ENCODE data around the gene RIPOR3. TPM values are rescaled to one million over a fixed set of nuclear protein-coding genes. Genes with fewer than 3 reads are reported as not detected.
"Not testable (repeated sequence)": the region's sequence is repeated elsewhere in the genome, so short reads cannot be mapped to it uniquely, and the experiment has no call there.

Gene RIPOR3
- total RNA-seq, 1 donor from 2014 or later: not detected

DNA sequence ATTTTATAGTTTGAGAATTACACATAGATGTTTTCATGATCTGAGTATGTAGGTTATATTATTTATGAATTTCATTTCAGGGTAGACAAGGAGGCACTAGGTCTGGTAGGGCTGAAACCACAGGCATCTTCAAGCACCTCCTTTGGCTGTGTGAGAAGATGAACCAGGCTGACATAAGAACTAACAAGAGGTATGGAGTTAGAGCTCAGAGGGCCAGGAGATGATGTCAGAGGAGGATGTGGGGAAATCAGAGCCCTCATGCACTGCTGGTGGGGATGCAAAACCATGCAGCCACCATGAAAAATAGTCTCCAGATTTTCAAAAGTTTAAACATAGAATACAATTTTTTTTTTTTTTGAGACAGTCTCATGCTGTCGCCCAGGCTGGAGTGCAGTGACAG, 13.6 kb upstream of the RIPOR3 start:
- no peak for DNase-seq (ENCODE audit: low read depth in 2 of 2)

DNA sequence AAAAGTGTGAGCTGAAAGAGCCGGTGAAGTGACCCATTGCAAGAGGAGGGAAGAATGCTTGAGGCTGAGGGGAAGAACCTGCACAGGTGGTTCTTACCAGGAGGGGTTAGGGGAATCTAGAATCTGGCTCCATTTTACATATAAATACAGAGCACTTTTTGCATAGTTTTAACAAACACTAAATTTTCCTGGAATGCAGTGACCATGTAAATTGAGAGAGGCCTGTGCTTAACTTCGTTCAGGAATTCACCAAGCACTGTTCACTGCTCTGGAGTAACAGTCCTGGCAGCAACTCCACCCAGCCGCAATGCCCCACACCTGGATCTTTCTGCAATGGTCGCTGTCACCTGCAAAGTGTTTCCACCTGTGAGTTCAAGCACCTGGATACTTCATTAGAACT, 13.2 kb upstream of the RIPOR3 start:
- no peak for DNase-seq (ENCODE audit: low read depth in 2 of 2)

DNA sequence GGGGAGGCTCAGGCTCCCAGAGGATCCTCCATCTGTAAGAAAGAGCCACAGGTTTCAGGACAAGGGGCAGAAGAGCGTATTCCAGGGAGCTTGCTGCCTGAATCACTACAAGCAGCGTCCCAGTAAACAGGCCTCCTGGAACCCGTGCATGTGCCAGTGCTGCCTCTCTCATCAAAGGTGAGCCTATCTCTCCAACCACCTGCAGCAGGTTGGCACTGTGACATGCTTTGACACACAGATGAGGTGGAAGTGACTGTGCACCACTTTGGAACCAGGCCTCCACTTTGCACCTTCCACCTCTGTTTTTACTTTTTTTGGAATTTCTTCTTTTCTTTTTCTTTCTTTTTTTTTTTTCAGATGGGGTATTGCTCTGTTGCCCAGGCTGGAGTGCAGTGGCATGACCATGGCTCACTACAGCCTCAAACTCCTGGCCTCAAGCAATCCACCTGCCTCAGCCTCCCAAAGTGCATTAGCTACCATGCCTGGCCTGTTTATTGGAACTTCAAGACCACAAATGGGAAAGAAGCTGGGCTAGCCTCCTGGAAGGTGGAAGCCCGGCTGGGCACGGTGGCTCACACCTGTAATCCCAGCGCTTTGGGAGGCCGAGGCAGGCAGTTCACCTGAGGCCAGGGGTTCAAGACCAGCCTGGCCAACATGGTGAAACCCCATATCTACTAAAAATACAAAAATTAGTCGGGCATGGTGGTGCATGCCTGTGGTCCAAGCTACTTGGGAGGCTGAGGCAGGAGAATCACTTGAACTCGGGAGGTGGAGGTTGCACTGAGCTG, 12.5 kb upstream of the RIPOR3 start:
- DNase-seq (ENCODE audit: low read depth in 2 of 2): not testable (repeated sequence)

DNA sequence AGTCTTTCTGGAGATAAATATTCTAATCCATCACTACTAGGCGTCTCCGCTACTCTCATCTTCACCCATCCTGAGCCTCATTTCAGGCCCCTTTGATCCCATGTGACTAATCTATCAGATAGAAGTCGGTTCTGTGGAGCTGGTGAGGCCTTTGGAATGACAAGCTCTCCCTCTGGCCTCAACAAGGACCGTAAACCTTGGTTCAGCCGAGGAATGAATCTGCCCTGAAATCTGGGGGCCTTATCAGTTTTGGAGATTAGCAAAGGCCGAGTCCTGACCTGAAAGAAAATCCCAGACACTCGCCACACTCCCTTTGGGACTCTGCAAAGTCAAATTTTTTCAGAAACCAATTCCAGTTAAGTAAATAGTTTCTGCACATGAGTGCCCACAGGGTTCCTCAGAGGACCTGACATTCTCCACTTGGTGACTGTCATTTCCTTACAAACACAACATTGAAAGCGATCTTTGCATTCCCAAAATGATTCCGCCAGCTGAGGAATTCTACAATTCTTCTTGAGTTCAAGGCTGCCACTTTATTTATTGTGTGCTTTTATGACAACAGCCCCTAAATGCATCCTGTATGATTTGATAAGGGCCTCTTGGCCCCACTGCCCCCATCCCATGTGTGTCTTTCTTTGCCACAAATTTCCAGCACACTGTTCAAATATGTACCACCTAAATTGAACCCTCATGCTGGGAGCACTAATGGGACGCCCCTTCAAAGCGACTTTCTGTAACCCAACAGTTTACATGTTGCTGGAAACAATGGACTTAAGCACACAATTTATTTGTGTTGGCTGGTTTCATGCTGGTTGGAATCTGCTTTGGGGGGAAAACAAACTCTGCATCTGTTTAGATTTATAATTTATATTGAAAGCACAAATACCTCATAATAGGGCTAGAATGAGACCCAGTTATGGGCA, 10.0 kb upstream of the RIPOR3 start:
- DNase-seq (ENCODE audit: low read depth in 2 of 2): no peak

DNA sequence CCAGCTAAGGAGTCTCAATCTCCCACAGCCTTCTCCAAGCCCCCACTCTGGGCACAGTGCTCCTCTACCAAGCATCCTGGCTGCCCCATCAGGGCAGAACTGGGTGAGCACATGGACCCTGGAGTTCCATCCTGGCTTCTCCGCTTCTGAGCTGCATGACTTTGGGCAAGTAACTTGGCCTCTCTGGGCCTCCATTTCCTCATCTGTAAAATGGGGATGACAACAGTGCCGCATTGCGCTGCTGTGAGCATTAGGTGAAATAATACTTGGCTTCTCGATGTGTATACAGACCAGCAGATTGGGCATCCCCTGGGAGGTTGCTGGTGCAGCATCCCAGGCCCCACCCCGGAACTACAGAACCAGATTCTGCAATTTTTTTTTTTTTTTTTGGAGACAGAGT, 8.3 kb upstream of the RIPOR3 start:
- no peak for DNase-seq (ENCODE audit: low read depth in 2 of 2)

DNA sequence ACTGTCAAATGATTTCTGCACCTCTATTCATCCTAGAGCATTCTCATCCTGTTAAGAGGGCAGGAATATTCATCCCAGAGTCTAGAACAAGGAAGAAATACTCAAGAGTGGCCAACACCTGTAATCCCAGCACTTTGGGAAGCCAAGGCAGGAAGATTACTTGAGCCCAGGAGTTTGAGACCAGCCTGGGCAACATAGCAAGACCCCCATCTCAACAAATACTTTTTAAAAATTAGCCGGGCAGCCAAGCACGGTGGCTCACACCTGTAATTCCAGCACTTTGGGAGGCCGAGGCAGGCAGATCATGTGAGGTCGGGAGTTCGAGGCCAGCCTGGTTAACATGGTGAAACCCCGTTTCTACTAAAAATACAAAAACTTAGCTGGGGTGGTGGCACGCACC, 6.9 kb upstream of the RIPOR3 start:
- not testable (repeated sequence) for DNase-seq (ENCODE audit: low read depth in 2 of 2)

DNA sequence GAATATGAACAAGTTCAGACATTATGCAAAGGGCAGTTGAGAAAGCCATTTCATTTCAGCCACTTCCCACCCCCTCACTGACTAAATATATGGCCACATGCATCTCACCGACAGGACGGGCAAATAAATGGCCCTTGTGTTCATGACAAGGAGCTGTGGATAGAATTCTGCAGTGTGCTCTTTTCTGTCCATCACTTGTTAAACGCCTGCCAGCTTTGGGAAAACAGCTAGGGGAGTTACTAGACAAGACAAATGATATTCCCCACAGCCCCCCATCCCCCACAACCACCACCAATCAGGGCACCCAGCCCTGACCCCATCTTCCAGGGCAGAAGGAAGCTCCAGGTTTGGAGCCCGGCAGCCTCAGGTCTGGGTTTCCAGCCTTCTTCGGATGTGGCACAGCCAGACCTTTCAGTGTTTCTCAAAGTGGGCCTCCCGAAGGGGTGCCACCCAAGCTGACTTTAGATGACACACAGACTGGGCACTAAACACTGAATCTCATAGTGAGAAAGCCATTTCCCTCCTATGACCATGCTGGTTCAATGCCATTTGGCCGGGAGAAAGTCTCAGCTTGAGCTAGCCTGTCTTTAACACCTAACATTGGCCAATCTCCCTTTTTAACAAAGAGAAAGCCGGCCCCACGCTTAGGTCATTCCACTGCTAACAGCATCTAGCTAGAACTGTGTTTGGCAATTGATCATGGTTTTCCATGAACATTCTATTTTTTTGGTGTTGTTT, 4.0 kb upstream of the RIPOR3 start:
- no peak for DNase-seq (ENCODE audit: low read depth in 2 of 2)

DNA sequence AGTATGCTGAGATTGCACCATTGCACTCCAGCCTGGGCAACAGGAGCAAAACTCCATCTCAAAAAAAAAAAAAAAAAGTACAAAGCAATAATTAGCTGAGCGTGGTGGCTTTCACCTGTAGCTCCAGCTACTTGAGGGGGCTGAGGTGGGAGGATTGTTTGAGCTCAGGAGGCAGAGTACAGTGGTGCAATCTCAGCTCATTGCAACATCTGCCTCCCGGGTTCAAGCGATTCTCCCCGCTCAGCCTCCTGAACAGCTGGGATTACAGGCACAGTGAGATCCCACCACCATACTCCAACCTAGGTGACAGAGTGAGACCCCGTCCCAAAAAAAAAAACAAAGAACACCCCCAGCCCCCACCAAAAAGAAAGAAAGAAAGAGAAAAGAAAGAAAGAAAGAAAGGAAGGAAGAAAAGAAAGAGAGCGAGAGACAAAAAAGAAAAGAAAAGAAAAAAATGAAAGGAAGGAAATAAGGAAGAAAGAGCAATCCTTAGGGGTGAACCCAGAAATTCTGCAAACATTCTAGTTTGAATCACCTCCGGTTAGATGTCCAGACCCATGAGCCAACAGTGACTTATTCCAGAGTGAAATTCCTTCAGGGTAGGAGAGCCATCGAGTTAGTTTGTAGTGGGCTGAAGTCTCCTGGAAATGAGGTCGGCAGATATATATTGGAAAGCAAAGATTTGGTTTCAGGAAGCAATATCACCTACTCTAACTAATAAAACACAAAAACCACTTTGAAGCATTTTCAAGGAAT, 3.2 kb upstream of the RIPOR3 start:
- no peak for DNase-seq (ENCODE audit: low read depth in 2 of 2)

DNA sequence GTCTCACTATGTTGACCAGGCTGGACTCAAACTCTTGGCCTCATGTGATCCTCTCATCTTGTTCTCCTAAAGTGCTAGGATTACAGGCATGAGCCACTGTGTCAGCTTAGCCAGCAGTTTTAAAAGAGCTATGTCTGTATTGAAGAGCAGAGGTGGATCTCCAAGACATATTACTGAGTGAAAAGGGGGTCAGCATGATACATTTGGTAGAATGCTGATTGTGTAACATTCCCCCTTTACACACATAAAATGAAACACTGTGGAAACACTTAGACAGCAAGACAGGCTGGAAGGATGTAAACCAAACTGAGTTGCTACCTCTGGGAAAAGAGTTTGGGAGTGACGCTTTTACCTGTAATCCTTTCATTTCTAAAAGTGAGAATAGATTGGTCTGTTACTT, 1.7 kb upstream of the RIPOR3 start:
- DNase-seq (ENCODE audit: low read depth in 2 of 2): no peak

DNA sequence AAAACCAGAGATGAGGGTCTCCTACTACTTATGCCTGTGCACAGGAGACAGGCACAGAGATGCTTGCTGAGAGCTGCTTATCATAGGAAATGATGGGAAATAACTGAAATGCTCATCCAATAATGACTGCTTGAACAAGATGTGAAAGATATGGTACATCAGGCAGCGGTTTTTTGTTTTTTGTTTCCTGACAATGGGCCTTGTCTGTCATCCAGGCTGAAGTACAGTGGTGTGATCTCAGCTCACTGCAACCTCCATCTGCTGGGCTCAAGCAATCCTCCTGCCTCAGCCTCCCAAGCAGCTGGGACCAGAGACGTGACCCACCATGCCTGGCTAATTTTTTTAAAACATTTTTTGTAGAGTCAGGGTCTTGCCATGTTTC, 1.2 kb upstream of the RIPOR3 start:
- no peak for DNase-seq (ENCODE audit: low read depth in 2 of 2)

DNA sequence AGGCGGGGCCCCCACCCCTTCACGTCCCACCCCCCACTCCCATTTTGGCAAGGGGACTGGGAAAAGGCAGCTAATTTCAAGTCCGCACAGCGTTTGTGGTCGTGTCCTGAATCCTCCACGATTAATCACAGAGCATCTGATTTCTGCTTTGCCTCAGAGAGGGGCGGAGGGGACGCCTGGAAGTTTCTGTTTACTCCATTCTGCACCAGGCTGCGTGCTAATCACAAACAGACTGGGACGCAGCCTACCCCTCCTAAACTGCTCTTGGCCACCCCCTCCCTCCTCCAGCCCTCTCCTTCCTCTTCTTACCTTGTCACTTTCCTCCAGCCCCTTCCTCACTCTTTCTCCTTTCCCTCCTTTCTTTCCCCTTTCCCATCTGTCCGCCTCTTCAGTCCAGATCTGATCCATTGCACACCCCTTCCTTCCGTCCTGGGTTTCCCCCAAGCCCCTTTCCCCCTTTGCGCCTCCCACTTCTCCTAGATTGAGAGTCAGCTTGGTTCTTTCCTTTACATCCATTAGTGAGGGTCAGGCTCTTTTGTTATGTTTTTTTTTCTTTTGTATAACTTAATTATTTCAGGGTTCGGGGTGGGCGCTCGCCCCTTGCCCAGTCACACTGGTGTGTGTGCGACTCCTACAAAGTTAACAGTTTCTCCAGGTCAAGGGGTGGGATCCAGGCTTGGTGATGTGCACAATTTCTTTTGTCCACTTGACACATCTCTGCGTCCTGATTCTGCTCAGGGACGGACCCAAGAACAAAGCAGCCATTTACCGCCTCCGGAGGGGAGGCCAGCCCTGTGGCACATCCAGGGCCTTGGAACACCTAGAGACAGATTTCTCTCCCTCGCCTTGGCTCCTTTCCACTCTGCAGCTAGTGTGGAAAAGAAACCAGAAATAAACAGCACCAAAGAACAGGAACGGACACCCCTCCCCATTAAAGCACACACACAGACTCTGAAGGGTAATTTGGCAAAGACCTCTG, 520 bp upstream of the RIPOR3 start:
- no peak for DNase-seq (ENCODE audit: low read depth in 2 of 2)

DNA sequence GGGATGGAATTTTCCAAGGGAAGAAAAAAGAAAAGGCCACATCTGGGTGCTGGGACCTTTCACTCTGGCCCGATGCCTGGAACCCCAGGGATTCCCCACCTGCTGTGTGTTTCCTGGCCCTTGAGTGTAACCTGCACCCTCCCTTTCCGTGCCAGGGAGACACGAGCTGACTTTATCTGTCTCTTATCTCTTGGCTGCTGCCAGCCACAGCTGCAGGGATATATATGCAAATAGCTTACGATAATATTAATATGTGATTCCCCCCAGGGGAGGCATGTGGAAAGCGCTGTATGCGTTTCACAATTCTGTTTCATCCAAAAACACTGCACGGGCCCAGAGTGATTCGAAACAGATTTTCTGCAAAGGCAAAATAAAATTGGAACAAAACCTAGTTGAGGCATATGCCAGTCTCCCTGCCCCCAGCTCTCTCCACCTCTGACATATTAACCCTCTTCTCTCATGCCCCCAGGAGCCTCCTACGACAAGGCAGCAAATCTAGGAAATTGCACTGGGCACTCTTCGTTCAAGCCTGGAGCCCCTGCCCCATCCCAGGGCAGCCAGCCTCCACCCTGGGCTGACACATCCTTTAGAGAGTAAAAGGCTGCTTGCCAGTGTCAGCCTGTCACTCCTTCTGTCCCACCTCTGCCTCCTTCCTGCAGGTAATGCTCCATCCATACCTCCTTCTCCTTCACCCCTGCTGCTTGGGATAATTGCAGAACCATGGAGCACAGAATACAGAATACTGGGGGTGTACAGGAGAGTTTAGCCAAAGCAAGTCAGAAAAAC, 1.3 kb downstream of the RIPOR3 start:
- DNase-seq (ENCODE audit: low read depth in 2 of 2): peak in 1 of 2 donors; percentile 5

DNA sequence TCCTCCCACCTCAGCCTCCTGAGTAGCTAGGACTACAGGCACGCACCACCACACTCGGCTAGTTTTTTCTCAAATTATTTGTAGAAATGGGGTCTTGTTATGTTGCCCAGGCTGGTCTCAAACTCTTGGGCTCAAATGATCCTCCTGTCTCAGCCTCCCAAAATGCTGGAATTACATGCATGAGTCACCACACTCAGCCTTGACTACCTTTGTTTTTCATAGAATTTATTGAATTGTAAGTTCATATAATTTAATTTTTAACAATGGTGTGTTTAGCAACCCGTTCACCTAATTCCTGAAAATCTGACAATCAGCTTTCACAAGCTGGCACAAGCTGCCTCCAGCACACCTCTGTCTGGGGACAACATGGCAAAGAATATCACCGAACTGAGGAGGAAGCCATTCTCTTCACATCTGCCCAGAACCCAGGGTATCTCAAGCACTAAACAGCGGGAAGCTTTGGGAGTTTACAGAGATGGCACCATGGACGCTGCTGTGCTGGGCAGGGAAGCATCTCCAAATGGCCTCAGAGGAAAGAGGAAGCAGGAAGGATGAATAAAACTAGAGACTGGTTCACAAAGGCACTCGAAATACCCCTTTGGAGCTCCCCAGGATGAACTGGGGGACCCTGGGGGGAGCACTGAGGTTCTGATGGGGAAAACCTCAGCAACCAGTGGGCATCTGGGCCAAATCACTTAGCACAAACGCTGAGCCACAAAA, 2.9 kb downstream of the RIPOR3 start:
- no peak for DNase-seq (ENCODE audit: low read depth in 2 of 2)

DNA sequence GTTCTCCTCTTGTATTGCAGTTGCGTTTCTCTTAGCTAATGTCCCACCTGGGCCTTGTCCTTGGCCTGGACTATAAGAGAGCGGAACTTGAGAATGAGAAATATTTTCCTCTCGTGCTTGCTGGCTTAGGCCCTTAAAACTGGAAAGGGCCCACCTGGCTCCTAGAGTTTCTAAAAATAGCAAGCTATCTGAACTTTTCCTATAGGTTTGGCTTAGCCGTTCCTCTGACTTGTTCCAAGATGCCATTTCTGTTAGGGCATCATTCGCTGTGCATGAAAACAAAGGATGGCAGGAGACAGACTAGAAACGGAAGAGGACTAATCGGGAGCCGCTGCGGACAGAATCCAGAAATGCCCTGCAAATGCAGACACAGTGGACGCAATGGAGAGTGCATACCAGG, 4.5 kb downstream of the RIPOR3 start:
- DNase-seq (ENCODE audit: low read depth in 2 of 2): no peak

DNA sequence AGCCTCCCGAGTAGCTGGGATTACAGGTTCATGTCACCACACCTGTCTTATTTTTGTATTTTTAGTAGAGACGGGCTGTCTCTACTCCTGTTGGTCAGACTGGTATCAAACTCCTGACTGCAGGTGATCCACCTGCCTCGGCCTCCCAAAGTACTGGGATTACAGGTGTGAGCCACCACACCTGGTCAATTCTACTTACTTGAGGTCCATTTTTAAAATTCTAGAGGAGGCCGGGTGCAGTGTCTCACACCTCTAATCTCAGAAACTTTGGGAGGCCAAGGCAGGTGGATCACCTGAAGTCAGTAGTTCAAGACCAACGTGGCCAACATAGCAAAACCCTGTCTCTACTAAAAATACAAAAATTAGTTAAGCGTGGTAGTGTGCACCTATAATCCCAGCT, 7.8 kb downstream of the RIPOR3 start:
- DNase-seq (ENCODE audit: low read depth in 2 of 2): no peak

DNA sequence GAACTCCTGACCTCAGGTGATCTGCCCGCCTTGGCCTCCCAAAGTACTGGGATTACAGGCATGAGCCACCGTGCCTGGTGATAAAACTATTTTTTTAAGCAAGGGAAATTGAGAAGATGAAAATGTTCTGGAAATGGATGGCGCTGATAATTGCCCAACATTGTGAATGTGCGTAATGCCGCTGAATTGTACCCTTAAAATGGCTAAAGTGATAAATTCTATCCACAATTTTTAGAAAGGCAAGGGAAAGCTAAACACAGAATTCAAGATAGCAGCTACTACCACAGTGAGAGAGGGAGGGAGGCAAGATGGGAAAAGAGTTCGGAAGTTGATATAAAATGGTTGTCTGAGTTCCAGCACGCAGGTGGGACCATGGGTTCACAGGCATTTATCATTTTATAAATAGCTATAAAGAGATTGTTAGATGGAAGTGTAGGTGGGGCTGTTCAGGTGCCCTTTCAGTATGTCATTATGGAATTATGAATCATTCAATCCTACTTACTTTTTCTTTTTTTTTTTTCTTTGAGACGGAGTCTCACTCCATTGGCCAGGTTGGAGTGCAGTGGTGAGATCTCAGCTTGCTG, 8.3 kb downstream of the RIPOR3 start:
- no peak for DNase-seq (ENCODE audit: low read depth in 2 of 2)

DNA sequence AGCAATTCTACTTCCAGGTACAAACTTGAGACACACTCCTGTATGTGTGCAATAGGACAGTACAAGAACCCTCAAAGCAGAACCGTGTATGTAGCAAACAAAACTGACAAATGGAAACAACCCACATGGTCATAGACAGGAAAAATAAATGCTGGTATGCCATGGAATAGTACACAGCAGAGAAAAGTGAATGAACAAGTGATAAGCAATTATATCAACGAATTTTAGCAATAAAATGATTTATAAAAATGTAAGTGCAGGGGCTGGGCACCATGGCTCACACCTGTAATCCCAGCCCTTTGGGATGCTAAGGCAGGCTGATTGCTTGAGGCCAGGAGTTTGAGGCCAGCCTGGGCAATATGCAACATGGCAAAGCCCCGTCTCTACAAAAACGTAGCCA, 9.3 kb downstream of the RIPOR3 start:
- DNase-seq (ENCODE audit: low read depth in 2 of 2): no peak

DNA sequence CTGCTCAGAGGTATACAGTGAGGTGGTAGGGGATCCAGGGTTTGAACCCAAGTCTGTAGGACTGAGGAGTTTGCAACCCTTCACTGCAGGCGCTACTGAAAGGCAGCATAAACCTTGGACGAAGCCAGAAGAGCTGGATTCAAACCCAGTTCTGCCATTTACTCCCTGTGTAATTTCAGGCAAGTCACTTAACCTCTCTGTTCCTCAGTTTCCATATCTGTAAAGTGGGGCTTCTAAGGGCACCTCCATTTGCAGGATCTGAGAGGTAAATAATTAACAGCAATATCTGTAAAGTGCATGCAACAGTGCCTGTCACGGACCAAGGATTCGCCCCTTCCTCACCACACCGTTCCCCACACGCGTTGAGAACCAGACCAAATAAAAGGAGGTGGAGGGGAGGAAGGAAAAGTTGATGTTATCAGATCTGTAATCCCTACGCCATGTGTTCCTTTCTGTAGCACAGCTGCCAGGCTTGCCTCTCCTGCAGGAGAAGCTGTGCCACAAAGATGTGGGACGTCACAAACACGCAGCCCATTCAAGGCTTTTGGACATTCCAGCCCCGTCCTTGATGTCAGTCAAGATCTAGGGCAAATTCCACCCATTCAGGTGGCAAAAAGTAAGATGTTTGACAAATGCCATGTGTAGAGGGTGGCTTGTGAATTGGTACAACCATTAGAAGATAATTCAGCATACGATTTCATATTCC, 9.8 kb downstream of the RIPOR3 start:
- DNase-seq (ENCODE audit: low read depth in 2 of 2): no peak

Measured in dermis microvascular lymphatic vessel endothelial cell (primary cell).